OCI-LY1 (cell line): Measurements from ENCODE around the gene STKLD1.

Experiments
- H2AFZ ChIP-seq: fragments of 200-600 bp; sonication (generic), shearing (Covaris generic); 2 replicates; pipeline ENCODE4 v1.6.0; 2014; ENCODE audit warnings: antibody characterized with exemption, mild to moderate bottlenecking, low read length
- H3F3A ChIP-seq: fragments of 200-600 bp; sonication (generic), shearing (Covaris generic); 2 replicates; pipeline ENCODE4 v1.6.0; 2014; ENCODE audit warnings: mild to moderate bottlenecking, antibody characterized with exemption, low read length, moderate library complexity; ENCODE audit not compliant: insufficient read depth
- H3K27ac ChIP-seq: fragments of 200-600 bp; sonication (generic); 2 replicates; pipeline ENCODE4 v1.5.1; 2014; ENCODE audit warnings: low read length, mixed run types, mild to moderate bottlenecking, low read depth; ENCODE audit not compliant: poor library complexity, severe bottlenecking
- H3K27me3 ChIP-seq: fragments of 200-600 bp; sonication (generic); 2 replicates; pipeline ENCODE4 v1.6.0; 2014; ENCODE audit warnings: antibody characterized with exemption, mild to moderate bottlenecking, low read length, moderate library complexity; ENCODE audit not compliant: insufficient read depth
- H3K36me3 ChIP-seq: fragments of 200-600 bp; sonication (generic); 2 replicates; pipeline ENCODE4 v1.6.1; 2014; ENCODE audit warnings: mild to moderate bottlenecking, antibody characterized with exemption, low read length, moderate library complexity, mixed read lengths; ENCODE audit not compliant: insufficient read depth
- H3K4me1 ChIP-seq: fragments of 200-600 bp; sonication (generic); 2 replicates; pipeline ENCODE4 v1.5.1; 2014; ENCODE audit warnings: mild to moderate bottlenecking, low read length, moderate library complexity; ENCODE audit not compliant: insufficient read depth, severe bottlenecking
- H3K4me2 ChIP-seq: fragments of 200-600 bp; sonication (generic), shearing (Covaris generic); 2 replicates; pipeline ENCODE4 v1.6.1; 2014; ENCODE audit warnings: low read length
- H3K4me3 ChIP-seq: fragments of 200-600 bp; sonication (generic); 2 replicates; pipeline ENCODE4 v1.5.1; 2014; ENCODE audit warnings: low read length, low read depth, mild to moderate bottlenecking, mixed read lengths; ENCODE audit not compliant: poor library complexity, severe bottlenecking
- H3K79me2 ChIP-seq: fragments of 200-600 bp; shearing (Covaris generic); 2 replicates; pipeline ENCODE4 v1.6.1; 2016; ENCODE audit warnings: mixed run types, low read length, mixed read lengths; ENCODE audit not compliant: insufficient read depth
- H3K9ac ChIP-seq: fragments of 200-600 bp; sonication (generic), shearing (Covaris generic); 2 replicates; pipeline ENCODE4 v1.6.1; 2014; ENCODE audit warnings: mild to moderate bottlenecking, low read length, mixed read lengths
- H3K9me2 ChIP-seq: fragments of 200-600 bp; sonication (generic), shearing (Covaris generic); 2 replicates; pipeline ENCODE4 v1.6.1; 2014; ENCODE audit warnings: low read depth, mild to moderate bottlenecking, low read length, mixed read lengths
- H3K9me3 ChIP-seq: fragments of 200-600 bp; shearing (Covaris generic); 2 replicates; pipeline ENCODE4 v1.6.1; 2014; ENCODE audit warnings: low read length, mixed read lengths
- H4K20me1 ChIP-seq: fragments of 200-600 bp; sonication (generic), shearing (Covaris generic); 2 replicates; pipeline ENCODE4 v1.6.0; 2016; ENCODE audit warnings: mild to moderate bottlenecking, low read length; ENCODE audit not compliant: insufficient read depth
- CTCF ChIP-seq: fragments of 200-600 bp; sonication (generic), shearing (Covaris generic); IDR thresholded peaks from 2 replicates; pipeline ENCODE4 v1.5.1; 2017; ENCODE audit warnings: mild to moderate bottlenecking, antibody characterized with exemption, low read length, moderate library complexity, mixed read lengths
- EZH2 ChIP-seq: fragments of 200-600 bp; sonication (generic), shearing (Covaris generic); IDR thresholded peaks from 2 replicates; pipeline ENCODE4 v1.8.0; 2017; ENCODE audit warnings: borderline replicate concordance, mixed run types, mild to moderate bottlenecking, antibody characterized with exemption, low read length, moderate library complexity, mixed read lengths

The STKLD1 gene

GRCh38 chr9:133454943-133455673, 78.9 kb downstream of the STKLD1 start:
- Histone ChIP-seq H3K27me3 (peaks cover 7% of the 10 kb centered on the region; the same call in 1 of the 2 replicates), H3K79me2 (no peaks in the 10 kb centered on the region), H3K9me3 (no peaks in the 10 kb centered on the region), H3K27ac (no peak overlapping the region), H3K4me2 (no peak overlapping the region), H3K4me3 (no peak overlapping the region), H3K4me1 (peaks cover 6% of the 10 kb centered on the region), H3F3A (no peaks in the 10 kb centered on the region), H4K20me1 (no peaks in the 10 kb centered on the region), H3K36me3 (no peaks in the 10 kb centered on the region), H2AFZ (no peak overlapping the region), H3K9ac (no peak overlapping the region), H3K9me2 (no peaks in the 10 kb centered on the region)
- TF ChIP-seq EZH2 = no peak
- TF ChIP-seq CTCF = no peak
